GM19467 (cell line): ENCODE data around the gene ZBTB16.

Source experiments
- ATAC-seq: cut with Tn5 transposase; IDR thresholded peaks from one replicate; pipeline ENCODE4 v1.9.1; 2021; ENCODE audit warnings: mild to moderate bottlenecking, moderate library complexity; ENCODE audit not compliant: unreplicated experiment

The ZBTB16 gene

DNA sequence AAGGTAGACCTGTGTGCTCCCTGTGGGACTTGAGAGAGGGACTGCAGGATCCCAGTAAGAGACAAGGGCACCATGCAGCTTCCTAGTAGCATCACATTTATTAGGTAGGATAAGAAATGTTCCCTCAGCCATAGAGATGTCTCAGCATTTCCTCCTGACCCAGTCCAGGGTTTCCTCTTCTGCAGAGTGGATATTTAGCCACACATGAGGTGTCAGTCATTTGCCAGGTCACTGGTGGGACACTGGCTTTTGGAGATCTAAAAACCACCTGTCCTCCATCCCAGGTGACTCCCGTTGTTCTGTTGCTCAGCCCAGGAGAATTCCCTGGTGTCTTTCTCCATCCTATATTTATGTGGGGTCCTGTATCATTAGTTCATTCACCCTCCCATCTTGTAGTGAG is 119.1 kb downstream of the ZBTB16 start:
- ATAC-seq, result no peak

DNA sequence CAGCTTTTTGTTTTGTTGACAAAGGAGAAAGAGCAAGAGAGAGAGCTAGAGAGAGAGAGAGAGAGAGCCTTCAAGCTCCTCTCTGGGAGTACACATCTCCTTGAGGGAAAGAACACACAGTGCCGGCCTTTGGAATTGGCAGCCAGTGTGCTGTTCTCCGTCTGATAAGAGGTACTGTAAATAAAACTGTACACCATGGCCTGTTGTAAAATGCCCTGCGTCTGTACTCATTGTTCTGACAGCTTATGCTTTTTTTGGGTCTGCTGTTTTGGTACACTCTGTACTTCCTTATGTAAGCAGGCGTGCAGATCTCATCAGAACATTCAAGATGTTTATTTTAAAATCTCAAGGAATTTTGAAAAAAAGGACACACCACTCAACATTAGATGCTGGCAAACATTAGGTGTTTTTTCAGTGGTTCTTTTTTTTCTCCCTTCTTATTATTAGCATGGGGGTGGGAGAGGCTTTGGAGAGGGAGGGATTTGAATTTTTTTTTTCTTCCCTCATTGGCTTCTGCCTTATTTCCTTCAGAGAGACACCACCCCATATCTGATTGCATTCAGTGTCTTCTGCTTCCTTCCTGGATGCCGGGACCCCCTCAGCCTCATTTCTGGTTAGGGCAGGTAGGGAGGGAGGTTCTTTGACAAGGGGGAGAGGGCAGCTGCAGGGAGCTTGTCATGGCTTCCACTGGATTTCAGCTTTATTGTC is 119.9 kb downstream of the ZBTB16 start:
- no peak for ATAC-seq

DNA sequence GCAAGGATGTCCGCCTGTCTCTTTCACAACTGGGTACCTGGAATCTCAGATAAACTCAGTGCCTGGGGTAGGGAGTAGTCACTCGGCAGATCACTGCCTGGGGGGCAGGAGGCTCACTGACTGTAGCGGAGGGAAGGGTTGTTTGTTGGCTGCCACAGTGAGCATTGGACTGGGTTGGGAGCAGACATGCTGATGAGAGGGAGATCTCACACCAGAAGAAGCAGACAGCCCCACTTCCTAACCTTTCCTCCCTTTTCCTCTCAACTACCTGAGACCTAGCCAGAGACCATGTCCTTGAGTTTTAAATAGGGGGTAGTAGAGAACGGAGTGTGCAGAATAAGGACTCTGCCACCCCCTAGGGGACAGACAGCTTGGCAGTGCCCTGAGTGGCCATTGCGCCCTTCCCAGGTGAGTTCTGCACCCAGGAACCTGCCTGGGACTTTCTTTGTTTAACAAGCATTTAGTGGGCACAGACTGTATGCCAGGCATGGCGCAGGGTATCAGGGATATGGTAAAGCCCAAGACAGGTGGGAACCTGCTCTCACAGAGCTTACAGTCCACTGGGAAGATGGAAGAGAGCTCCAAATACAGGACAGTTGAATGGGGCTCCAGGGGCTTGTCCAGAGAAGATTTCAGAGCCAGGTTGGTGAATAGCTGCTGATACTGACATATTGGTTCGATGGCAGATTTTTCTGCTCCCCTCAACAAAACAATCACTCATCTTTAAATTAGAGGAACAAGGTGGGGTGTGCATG is 121.0 kb downstream of the ZBTB16 start:
- no peak for ATAC-seq

DNA sequence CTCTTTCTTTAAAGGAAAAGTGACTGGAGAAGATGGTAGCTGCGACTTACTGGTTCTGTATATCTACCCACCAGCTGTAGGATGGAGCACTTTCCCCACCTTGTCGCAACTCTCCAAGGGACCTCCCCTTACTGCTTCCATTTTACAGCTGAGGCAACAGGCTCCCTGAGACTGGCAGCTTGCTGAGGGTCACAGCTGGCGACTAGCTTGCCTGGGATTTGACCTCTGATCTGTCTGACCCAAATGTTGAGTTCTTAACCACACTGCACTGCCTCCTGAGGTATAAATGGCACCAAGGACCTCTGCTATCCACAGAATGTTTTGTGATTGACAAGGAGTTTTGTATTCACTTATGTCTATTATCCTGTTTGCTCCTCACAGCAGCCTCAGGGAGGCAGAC is 121.7 kb downstream of the ZBTB16 start:
- no peak for ATAC-seq

DNA sequence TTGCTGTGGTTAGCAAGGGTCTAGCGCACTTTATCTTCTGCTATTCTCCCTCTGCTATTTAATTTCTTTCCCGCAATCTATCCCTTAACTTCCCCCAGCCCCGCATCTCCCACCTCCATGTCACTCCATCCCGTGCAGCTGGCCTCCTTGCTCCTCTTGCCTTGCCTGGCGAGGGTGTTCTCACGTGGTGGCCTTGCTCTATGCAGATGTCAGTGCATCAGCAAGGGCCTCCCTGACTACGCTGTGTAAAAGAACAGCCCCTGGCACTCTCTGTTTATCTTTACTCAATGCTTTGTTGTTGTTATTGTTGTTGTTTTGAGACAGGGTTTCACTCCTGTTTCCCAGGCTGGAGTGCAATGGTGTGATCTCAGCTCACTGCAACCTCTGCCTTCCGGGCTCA is 122.2 kb downstream of the ZBTB16 start:
- no peak for ATAC-seq

DNA sequence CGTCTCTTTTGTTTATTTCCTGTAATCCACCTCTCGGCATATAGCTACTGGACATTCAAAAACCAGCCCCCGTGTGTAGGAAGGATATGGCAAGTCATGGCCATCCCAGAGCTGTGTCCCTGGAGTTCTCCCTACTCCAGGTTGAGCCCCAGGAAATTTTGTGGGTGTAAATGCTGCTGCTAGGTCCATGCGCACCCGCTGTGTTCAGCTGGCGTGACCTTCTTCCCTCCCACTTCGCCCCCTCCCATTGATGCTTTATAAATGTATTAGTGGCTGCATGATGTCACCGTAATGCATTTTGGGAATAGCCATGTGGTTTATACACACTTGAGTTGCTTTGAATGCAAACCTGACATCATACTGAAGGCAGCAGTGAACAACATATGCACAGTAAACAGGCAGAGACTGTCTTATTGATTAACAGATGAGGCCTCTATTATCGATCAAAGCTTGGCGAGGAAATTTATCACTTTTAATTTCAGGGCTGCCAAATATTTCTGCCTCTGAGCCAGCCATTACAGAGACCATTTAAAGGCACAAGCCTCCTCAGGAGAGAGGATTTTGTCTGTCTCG is 123.0 kb downstream of the ZBTB16 start:
- no peak for ATAC-seq

DNA sequence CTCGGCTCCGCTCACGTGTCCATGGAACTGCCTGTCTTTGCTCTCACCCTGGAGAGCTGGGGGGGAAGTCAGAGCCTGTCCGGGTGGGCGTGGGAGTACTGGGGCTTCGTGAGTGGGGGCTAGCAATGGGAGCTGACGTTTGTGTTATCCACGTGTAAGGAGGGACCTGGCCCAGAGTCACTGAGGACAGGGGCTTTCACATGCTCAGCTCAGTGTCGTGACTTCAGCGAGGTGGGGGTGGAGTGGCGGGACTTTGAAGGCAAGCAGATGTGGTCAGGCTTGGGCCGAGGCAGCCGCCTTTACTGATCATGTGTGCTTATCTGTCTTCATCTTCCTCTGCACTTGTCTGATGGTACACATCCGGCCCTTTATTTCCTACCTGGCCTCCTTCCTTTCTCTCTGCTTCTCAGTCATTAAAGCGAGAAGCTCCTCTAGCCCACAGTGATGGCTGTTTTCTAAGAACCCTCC is 123.6 kb downstream of the ZBTB16 start:
- no peak for ATAC-seq

DNA sequence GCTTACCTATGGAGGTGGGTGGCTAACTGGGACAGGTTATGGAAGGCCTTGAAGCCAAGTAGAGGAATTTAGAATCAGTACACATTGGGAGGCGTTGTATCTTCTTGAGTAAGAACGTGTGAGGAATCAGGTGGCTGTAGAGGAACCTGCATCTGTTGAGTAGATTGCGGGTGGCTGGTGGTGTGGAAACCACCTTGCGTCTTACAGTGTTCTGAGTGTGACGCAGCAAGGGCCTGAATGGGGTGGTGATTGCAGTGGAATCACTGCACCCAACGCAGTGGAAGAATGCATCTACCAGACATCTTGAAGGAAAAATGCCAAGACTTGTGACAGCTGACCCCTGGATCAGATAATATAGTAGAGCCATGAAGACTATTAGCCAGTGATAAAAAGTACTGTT is 125.9 kb downstream of the ZBTB16 start:
- ATAC-seq, result no peak

DNA sequence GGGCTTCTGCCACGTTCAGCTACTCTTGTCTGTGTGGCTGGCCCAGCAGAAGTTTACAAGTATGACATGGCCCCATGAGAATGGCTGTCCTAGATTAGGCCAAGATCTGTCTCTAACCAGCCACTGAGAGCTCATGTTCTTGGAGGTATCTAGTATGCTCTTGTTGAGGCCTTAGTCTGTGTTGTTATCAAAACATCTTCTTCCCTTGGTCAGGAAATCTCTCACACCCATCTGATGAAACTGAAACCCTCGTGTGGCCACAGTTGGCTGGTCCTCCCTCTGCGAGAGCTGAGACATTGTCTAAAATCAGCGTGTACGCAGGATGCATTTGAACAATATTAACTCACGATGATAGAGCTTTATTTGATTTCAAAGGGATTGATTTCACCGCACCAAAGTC is 127.7 kb downstream of the ZBTB16 start:
- no peak for ATAC-seq

DNA sequence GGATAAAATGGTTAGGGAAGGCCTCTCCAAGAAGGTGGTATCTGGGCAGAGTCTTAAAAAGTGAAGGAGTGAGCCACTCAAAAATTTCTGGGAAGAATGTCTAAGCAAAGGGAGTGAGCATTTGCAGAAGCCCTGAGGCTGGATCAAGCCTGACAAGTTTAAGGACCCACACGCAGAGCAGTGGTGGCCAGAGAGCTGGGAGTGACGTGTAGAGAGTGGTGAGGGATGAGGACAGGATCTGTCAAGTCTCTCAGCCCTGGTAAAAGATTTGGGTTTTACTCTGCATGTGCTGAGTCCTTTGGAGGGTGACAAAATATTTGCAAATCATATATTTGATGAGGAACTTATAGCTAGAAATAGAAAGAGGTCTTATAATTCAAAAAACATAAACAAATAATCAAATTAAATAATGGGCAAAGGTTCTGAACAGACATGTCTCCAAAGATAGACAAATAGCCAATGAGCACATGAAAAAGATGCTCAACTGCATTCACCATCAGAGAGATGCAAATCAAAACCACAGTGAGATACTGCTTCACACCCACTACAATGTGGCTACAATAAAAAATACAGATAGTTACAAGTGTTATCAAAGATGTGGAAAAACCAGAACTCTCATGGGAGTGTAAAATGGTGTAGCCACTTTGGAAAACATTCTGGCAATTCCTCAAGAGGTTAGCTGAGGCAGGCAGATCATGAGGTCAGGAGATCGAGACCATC is 129.5 kb downstream of the ZBTB16 start:
- no peak for ATAC-seq

DNA sequence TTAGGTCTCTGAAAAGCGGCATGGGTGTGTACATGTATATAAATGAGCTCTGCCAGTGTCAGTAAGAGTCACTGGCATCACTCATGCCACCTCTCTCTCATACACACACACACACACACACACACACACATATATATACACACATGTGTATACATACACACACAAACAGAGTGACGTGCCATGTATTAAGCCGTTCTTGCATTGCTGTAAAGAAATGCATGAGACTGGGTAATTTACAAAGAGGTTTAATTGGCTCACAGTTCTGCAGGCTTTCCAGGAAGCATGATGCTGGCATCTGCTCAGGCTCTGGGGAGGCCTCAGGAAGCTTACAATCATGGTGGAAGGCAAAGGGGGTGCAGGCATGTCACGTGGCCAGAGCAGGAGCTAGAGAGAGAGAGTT is 131.1 kb downstream of the ZBTB16 start:
- ATAC-seq, result no peak

DNA sequence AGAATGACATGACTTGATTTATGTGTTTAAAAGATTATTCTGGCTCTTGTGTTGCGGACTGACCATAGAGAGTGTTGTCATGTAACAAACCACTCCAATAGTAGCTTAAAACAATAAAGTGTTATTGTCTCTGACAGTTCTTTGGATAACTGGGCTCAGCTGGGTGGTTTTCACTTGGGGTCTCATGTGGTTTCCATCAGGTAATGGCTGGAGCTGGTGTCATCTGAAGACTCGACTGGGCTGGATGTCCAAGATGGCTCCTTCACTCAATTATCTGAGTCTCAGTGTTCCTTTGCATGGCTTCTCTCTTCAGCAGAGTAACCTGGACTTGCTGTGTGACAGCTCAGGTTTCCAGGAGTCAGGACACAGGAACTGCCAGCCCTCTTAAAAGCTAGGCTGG is 132.4 kb downstream of the ZBTB16 start:
- ATAC-seq, result no peak

DNA sequence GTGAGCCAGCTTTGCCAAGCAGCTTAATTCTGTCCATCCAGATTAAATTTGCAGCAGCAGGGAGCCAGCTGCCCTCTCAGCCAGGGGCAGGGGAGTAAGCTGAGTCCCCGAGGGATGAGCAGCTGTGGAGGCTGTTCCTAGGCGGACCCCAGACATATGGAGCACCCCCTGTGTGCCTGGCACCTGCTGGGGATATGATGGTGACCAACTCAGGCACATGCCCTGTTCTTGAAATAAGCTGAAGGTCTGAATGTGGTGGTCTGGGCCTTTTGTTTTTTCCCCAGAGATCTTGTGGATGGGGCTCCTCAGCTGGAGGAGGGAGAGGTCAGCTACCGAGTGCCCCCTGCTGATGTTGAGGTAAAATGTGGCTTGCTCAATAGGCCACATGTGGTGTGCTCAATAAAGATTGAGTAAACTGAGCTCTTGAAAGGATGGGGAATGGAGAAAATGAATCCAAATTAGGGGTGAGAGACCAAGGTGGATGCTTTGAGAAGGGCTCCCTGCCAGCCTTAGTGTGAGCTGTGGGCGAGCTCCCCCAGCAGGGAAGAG is 133.4 kb downstream of the ZBTB16 start:
- ATAC-seq, result no peak

DNA sequence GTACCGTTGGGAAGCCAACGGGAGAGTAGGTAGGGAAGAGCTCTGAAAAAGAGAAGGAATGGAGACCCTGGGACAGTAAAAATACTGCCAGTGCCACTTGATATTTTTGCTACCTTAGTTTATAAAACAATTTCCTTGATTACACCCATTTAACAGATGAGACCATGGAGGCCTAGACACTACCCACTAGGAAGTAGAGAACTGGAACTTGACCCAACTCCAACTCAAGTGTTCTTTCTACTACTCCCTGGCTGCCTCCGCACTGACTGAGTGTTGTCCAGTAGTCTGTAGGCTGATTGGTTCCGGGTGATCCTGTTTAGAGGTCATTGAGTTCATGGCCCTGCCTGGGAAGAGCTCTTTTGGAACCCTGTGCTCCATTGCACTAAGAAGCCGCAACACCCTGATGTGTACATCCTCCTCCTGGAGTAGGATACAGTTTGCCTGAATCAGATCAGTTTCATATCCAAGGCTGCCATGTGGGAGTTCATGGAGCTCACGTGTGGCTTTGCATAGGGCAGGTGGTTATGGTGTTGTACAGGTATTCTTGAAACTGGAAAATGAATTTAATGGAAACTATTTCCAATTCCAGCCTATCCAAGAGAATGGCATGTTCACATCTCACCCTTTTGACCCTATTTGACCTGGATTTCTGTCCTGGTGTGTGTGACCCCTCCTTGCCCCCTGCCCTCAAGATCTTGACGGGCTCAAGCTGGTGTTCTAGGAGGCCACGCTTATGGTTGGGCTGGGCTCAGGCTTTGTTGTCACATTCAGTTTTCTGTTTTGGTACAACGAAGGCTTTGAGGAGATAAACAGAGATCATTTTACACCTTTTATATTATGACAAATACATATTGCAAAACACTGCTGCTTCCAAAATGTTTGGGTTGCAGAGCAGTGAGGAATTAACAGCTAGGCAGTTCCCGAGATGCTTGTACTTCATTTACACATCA is 134.5 kb downstream of the ZBTB16 start:
- no peak for ATAC-seq

DNA sequence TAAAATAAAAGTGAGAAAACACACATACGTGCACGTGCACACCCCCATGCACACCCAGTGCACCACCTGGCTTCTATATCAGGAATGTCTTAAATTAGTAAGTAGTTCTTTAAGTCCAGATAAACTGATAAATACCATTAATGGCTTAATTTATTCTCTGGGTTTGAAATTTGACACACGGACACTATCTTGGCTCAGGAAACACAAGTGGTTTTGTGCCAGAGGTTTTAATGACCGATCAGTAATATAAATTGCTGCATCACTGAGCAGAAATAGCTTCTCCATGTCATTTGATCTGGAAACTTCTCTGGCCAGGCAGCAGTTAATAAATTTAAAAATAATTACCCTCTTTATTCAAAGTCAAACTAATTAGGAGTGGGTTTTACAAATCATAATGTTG is 135.2 kb downstream of the ZBTB16 start:
- ATAC-seq, result no peak

DNA sequence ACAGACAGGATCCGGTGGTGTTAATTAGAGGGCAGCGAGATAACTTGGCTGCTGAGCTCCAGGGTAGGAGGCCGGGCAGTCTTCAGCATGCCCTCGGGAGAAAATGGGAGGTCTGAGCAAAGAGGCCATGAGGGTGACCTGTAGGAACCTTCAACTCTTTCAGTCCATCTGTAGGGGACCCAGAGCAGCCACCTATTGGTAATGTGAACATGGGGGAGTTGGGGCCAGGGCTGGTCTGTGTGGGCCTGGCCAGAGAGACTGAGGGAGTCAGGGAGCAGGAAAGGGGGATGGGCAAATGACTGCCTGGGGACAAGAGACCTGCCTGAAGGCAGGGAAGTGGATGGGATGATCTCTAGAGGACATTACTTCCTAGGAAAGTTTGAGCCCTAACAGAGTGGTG is 135.6 kb downstream of the ZBTB16 start:
- no peak for ATAC-seq

DNA sequence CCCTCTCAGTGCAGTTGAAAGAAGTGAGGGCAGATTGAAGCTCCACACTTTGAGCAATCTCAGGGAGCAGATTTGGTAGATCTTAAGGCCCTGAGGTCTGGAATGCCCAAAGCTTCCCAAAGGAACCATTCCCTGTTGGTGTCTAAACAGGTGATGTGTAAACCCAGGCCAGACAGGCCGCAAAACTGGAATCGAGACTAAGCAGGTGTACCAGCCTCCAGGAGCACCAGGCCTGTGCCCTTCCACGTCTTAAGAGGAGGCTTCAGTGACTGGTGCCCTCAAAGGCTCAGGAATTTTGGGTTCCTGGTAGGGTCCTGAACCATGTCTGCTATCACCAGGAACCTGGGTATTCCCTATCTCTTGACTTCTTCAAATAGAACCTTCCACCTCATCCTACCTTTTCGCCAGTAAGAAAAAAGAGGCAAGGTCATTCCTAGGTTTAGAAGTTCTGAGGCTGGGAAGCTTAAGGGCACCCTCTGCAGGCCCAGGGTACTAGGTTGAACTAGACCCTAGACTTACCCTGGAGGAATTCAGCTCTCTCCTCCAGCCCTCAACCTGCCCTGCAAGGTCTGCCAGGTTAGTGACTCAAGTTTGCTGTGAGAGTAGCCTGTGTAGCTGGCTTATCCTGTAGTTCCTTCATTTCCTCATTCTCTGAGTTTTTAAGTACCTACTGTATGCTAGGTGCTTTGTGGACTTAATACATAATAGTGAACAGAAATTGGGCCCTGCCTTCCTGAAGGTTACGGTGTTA is 136.6 kb downstream of the ZBTB16 start:
- ATAC-seq, result no peak

DNA sequence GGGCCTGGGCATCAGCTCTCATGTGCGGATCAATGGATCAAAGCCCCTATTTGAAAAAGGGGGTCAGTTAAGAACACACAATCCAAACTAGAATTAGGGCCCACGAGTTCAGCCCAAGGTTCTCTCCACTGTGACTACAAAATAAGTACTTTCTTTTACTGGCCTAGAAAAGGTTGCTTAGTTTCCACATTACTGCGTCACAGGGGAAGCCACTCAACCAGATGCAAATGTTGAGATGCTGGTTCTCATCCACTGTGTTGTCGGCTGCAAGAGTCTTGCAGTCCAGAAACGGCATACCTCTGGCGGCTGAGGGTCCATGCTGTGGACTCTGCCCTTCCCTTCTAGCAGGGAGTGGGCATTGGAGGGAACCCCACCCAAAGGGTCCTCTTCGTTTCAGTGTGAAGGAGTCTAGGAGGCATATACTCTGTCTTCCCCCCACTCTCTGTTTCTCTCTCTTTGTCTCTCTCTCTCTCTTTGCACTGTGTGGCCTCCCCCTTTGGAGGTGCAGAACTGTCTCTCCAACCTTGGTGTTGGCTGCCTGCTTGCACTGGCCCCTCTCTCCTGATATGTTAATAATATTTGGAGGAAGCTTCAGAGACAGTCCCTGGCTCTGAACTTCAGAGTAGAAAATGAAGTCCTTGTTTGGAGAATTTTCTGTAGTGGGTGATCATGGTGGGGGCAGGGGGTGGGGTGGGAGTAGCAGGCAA is 137.6 kb downstream of the ZBTB16 start:
- ATAC-seq, result no peak
